Mammary epithelial cell (primary cell): ENCODE measurements around the gene APBB1.

Experiments used
- CTCF ChIP-seq, 2 donors: IDR thresholded peaks in 1 of 2; conservative IDR thresholded peaks in 1 of 2; 2 replicates each; pipeline ENCODE4 v1.5.1; 2011 to 2012; ENCODE audit warnings: inconsistent platforms in 2 of 2, low read length in 2 of 2, mild to moderate bottlenecking in 2 of 2, control low read depth in 1 of 2, low read depth in 1 of 2; ENCODE audit not compliant: insufficient read depth in 1 of 2; ENCODE audit errors: extremely low read depth in 1 of 2
- EZH2 ChIP-seq: IDR thresholded peaks from 2 replicates; pipeline ENCODE4 v1.6.1; 2012; ENCODE audit warnings: low read length, inconsistent platforms, borderline replicate concordance

- TF ChIP-seq CTCF (conservative IDR thresholded peaks at IDR 0.05 in 1 of 2, IDR thresholded peaks at IDR 0.05 in 1 of 2; ENCODE audit: extremely low read depth in 1 of 2, insufficient read depth in 1 of 2, low read depth in 1 of 2, low read length in 2 of 2): no peak
- no peak for TF ChIP-seq EZH2
Measured at GRCh38 chr11:6457581-6458320, 38.9 kb upstream of the APBB1 start.
